GM18498 (cell line): ENCODE data around the gene TMEM219.
A peak's percentile ranks its signal among the peaks of the same experiment; 100 is the strongest.
"Not testable (repeated sequence)": the region's sequence is repeated elsewhere in the genome, so short reads cannot be mapped to it uniquely, and the experiment has no call there.

ENCODE experiments used
- ATAC-seq: cut with Tn5 transposase; IDR thresholded peaks from one replicate; pipeline ENCODE4 v1.9.1; 2021; ENCODE audit warnings: mild to moderate bottlenecking, moderate library complexity; ENCODE audit not compliant: unreplicated experiment

The TMEM219 gene

DNA sequence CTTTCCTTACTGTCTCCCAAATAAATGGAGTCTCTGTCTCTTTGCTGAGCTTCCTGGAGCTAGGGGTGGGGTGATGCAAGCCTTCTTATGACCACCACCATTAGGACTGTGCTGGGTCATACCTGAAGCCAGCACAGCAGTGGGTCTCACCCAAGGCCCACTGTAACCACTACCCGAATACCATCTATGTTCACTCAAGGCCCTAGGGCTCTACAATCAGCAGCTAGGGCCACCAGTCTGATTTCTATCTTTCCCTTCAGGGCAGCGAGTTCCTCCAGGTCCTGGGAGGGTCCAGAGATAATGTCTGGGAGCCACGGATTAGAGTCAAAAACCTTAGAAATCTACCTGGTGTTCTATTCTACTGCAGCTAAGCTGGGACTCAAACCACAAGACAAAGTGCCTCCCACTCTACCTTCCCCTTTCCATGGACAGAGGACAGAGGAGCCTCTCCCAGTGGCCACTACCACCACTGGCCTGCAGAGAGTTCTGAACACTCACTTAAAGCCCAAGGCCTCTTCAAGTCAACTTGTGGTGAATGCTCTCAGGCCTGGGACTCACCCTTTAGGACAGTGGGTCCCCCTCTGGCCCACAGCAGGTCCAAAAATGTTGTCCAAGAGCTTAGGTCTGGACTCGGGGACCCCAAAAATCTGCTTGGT is 10.9 kb upstream of the TMEM219 start:
- no peak for ATAC-seq

GRCh38 chr16:29951625-29952365 is 10.1 kb upstream of the TMEM219 start:
- no peak for ATAC-seq

- ATAC-seq: no peak
These were observed 3.1 kb upstream of the TMEM219 start for GRCh38 chr16:29958756-29959155.

DNA sequence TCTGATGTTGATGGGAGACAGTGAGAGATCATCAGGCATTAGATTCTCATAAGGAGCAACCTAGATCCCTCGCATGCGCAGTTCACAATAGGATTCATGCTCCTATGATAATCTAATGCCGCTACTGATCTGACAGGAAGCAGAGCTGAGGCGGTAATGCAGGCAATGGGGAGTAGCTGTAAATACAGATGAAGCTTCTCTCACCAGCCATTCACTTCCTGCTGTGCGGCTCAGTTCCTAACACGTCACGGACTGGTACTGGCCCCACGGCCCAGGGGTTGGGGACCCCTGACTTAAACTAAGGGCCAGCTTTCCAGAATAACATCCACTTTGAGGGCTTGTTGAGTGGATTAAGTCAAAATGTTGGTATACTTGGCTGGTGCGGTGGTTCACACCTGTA is 2.6 kb upstream of the TMEM219 start:
- no peak for ATAC-seq

DNA sequence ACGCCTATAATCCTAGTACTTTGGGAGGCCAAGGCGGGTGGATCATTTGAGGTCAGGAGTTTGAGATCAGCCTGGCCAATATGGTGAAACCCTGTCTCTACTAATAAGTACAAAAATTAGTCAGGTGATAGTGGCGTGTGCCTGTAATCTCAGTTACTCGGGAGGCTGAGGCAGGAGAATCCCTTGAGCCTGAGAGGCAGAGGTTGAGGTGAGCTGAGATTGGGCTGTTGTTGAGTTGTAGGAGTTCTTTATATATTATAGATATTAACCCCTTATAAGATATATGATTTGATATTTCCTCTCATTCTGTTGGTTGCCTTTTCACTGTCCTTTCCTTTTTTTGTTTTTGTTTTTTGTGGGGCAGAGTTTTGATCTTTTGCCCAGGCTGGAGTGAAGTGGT is 2.1 kb upstream of the TMEM219 start:
- ATAC-seq: not testable (repeated sequence)

- no peak for ATAC-seq
These were observed 776 bp upstream of the TMEM219 start for GRCh38 chr16:29961127-29961478.

DNA sequence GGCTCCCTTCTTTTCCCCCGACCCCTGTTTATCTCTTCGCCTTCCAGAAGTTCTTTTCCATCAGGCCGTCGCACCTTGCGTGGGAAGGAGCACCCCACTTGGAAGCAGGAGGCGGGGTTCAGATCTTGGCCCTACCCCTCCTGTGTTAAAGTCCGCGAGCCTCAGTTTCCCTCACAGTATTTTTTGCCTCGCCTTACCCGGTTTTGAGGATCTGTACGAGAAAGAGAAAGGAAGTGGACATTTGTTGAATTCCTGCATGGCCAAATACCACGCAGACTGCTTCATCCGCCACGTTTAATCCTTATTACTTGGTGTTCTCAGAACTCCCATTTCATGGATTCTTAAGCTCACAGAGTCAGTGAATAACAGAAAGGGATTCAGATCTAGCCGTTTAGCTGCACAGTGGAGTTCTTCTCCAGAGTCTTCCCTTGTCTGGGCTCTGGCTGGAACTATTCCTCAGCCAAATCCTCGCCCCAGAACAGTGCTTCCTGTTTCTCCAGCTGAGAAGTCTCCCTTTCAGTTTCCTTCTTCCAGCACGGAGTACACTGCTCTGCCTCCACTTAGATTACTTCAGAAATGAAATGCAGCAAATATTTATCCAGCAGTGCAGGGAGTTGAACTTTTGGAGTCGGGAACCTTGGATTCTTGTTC is 590 bp downstream of the TMEM219 start:
- ATAC-seq: no peak

- ATAC-seq: no peak
These were observed 1.3 kb downstream of the TMEM219 start for GRCh38 chr16:29963021-29963743.

GRCh38 chr16:29968205-29968604 is 6.3 kb downstream of the TMEM219 start:
- ATAC-seq: no peak

GRCh38 chr16:29971304-29971703 is 9.4 kb downstream of the TMEM219 start:
- no peak for ATAC-seq

GRCh38 chr16:29972500-29972899 is 10.6 kb downstream of the TMEM219 start:
- no peak for ATAC-seq

GRCh38 chr16:29972992-29973383 is 11.1 kb downstream of the TMEM219 start:
- no peak for ATAC-seq

DNA sequence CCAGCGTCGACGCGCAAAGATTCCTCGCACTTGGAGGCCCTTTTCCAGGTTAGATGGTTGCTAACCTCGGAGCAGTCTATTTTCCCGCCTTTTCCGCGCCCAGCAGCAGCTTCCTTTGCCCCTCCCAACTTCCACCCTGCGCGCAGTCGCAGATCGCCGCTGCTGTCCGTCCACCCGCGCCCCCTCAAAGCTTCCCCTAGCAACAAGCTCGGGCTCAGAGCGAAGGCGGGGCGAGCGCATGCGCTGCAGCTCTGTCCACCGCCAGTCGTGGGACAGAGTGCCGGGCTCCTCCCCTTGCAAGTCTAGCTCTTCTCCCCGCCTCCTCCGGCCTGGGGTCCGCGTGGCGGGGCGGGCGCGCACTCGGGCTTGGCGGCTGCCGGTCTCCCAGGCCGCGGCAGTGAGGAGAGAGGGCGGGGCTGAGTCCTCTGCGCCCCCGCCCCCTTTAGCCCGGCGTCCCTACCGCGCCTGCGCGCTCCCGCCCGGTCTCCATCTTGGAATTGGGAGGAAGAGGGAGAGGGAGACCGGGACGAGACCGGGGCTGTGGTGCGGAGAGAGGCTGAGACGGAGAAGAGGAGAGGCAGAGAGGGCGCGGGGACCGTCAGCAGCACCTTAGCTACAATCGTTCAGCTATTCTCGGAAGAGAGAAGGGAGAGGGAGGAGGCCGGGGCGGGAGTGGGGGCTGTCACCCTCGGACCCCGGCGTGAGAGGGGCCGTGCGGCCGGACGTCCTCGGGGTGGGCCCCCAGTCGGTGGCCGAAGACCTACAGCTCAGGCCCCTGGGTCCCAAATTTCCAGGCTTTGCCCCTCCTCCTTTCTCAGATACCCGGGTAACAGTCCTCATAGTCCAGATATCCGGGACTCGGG is 11.7 kb downstream of the TMEM219 start, which contains the start of gene TAOK2:
TAOK2 (plus strand) TSS at position 485 of the 863 bp plus-strand sequence. CDS start 3,905 bp downstream, outside the sequence.
- ATAC-seq: peak; percentile 93

DNA sequence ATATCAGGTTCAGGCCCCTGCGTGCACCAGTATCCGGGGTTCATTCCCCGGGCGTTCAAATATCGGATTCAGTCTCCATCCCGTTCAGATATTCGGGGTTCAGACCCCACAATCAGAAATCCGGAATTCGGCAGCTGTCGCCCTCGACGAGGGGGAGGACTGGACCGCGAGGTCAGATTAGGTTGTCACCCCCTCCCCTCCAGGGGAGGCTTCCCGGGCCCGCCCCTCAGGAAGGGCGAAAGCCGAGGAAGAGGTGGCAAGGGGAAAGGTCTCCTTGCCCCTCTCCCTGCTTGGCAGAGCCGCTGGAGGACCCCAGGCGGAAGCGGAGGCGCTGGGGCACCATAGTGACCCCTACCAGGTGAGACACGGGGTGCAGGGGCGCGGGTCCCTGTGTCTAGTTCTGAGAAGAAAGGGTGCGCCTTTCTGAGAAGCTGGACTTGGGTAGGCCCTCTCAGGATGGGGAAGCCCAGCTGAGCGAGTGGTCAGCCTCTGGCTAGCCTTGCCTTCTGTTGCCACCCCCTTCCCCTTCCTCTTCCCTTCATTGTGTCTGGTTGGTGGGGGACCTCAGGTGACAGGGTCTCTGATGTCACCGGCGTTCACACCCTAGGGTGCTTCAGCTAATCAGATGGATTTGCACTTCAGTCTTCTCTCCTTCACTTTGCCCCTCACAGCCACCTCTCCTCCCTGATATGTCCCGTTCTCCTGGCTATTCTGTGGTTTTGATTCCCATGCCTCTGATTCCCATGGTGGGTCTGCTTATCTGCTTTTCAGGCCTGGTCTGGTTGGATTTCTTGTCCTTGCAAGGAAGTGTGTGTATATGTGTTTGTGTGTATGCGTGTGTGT is 12.6 kb downstream of the TMEM219 start:
- no peak for ATAC-seq

GRCh38 chr16:29975134-29975538 is 13.3 kb downstream of the TMEM219 start:
- no peak for ATAC-seq

DNA sequence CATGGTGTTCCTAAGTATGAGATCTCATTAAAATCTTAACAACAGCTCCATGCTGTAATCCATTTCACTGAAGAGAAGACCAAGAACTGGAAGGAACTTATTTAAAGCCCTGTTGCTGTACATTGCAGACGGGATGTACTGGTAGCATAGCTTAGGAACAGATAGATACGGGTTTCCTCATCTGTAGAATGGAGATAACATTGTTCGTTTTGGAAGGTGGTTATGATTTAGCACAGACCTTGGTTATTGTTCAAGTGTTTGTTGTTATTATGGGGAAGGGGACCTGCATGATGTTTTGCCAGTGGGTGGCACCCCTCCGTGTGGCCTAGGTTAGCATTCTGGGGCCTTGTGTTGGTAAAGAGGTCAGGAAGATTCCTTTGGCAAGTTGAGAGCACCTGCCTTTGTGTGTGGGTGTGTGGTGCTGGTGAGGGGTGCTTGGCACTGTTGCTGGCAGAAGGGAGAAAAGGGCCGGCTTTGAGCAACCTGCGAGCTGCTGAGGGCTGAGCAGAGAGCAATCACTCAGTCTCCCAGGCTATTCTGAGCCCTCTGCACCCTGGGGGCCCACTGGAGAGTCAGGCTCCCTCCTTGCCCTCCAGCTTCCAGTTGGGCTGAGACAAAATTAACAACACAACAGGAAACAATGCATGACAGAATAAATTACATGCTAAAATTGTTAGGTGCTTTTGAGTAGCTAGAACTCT is 14.1 kb downstream of the TMEM219 start:
- ATAC-seq: no peak

DNA sequence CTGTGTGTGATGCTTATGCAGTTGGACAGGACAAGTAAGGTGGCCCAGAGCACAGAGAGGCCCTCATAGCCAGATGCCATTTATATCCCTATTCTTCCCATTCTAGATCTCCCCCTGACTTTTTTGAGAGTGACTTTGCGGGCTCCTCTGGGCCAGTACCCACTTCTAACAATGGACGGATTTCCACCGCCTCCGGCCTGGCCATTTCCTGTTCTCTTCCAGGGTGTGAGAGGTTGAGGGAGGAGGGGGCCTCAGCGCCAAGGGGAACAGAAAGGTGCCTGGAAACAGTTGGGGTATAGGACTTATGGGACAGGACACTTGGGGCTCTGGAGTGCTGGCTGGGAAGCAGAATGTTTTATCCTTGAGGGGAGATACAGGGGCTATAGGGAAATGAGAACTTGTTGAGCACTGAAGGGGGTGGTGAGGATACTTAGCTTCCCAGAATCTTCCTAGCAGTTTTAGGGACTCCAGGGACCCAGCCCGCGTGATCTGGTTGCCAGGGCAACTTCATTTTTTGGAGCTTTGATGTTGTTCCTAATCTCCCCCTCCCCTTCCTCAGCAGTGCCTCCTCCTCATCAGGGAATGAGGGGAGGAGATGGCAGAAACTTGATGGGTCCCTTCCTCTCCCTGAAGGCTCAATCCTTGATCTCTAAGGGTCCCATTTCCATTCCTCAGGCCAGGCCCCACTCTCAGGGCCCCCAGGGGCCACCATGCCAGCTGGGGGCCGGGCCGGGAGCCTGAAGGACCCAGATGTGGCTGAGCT is 15.4 kb downstream of the TMEM219 start:
- no peak for ATAC-seq

GRCh38 chr16:29978081-29978480 is 16.2 kb downstream of the TMEM219 start:
- no peak for ATAC-seq
